ENCODE measurements around the gene TOP2A.

DNA sequence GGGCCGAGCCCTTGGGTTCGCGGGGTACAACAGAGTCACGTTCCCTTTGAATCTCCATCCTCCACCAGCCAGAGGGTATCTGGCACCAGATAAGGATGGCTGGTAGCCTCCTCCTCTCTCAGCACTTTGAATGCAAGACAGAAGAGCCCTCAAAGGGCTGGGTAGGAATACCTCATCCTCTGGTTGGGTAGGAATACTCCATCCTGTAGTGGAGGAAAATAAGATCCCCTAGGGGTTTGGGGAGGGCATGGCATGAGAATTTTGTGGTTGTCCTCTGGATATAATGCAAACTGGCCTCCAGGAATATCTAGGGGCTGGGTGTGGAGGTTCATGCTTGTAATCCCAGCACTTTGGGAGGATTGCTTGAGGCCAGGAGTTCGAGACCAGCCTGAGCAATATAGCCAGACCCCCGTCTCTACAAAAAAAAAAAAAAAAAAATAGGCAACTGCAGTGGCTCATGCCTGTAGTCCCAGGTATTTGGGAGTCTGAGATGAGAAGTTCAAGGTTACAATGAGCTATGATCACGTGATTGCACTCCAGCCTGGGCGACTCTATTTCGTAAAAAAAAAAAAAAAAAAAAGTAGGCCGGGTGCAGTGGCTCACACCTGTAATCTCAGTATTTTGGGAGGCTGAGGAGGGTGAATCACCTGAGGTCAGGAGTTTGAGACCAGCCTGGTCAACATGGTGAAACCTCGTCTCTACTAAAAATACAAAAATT is 28.2 kb upstream of the TOP2A start:
- TF ChIP-seq POLR2AphosphoS5 (IDR thresholded peaks at IDR 0.05; ENCODE audit: borderline replicate concordance, low read depth, low read length), result no peak
- no peak for TF ChIP-seq EZH2 (IDR thresholded peaks at IDR 0.05)
